ENCODE measurements around the gene RFX5.

GRCh38 chr1:151352021-151352718 lies 5.1 kb upstream of the RFX5 start:
- TF ChIP-seq, protein P1, sequence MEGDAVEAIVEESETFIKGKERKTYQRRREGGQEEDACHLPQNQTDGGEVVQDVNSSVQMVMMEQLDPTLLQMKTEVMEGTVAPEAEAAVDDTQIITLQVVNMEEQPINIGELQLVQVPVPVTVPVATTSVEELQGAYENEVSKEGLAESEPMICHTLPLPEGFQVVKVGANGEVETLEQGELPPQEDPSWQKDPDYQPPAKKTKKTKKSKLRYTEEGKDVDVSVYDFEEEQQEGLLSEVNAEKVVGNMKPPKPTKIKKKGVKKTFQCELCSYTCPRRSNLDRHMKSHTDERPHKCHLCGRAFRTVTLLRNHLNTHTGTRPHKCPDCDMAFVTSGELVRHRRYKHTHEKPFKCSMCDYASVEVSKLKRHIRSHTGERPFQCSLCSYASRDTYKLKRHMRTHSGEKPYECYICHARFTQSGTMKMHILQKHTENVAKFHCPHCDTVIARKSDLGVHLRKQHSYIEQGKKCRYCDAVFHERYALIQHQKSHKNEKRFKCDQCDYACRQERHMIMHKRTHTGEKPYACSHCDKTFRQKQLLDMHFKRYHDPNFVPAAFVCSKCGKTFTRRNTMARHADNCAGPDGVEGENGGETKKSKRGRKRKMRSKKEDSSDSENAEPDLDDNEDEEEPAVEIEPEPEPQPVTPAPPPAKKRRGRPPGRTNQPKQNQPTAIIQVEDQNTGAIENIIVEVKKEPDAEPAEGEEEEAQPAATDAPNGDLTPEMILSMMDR (IDR thresholded peaks at IDR 0.05; ENCODE audit: low read depth, low read length): no peak
- no peak for TF ChIP-seq EZH2phosphoT487 (IDR thresholded peaks at IDR 0.05; ENCODE audit: low read depth)
